CD4-positive, alpha-beta T cell treated with Interleukin-15 for 1 hour (primary cell): ENCODE measurements around the gene KRT83.
A peak's percentile ranks its signal among the peaks of the same experiment; 100 is the strongest.
"Not testable (repeated sequence)": the region's sequence is repeated elsewhere in the genome, so short reads cannot be mapped to it uniquely, and the experiment has no call there.

Experiments
- DNase-seq: peaks from one replicate; pipeline ENCODE4 v3.0.0-alpha.2; 2020

KRT83 gene

DNA sequence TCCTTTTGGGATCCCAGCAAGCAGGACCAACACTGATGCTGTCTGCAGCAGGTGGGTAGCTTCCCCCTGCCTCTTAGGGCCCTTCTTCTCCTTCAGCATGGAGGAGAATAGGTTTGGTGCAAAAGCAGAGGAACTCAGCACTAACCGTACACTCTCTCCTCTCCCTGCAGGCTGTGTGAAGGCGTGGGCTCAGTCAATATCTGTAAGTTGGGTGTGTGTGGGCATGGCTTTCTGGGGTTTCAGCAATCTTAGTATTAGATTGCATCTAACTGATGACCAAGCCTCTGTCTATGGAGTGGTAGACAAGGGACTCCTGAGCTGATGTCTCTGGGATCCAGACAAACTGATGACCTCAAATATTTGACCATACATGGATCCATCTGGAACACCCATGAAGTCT lies 31.8 kb upstream of the KRT83 start:
- DNase-seq: no peak

DNA sequence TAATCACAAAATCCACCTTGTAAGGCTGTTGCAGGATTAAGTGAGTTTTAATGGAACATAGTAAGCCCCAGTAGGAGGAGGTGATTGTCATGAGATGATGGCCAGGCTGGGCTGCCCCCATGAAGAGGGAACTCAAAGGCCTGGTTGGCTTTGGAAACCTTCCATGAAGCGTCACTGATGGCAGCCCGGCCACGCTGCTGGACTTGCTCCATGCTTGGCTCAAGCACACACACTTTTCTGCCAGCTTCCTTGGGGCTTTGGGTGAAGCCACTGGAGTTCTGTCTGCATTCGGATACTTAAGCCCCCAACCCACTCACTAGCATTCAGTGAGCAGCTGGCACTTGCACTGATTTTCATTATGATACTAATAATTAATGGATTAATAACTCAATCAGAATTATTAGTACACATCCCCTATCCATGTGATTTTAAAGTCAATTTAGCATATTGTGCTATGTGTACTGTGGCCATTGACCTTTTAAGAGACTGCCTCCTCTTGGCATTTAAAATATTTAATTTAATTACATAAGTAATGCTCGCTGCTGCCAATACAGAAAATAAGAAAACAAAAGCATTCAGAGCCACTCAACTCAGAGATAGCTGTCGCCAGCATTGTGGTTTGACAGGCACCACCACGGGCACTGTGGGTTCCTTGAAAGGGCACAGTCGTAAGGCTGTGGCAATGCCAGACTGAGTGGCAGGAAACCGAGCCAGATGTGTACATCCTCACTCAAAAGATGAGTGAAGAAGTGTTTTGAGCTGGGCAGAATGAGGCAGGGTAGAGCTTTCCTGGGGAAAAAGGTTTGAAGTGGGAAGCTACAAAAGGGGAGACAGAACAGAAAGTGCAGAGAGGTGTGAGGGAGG lies 30.2 kb upstream of the KRT83 start:
- peak; percentile 61 for DNase-seq

DNA sequence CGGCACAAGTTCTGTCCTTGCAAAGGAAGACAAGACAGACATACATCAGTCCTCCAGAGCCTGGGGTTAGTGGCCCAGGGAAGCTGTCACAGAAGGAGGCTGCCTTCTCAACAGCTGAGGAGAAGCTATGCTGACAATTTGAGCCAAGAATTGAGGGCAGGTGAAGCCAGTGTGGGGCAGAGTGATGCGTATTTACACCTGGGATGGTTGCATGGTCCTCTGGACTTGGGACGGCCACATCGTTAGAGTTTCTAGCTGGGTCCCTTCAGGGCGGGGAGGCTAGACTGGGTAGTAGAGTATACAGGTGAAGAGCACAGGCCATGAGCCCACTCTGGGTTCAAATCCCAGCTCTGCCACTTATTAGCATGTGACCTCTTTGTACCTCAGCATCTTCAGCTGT lies 29.6 kb upstream of the KRT83 start:
- no peak for DNase-seq

DNA sequence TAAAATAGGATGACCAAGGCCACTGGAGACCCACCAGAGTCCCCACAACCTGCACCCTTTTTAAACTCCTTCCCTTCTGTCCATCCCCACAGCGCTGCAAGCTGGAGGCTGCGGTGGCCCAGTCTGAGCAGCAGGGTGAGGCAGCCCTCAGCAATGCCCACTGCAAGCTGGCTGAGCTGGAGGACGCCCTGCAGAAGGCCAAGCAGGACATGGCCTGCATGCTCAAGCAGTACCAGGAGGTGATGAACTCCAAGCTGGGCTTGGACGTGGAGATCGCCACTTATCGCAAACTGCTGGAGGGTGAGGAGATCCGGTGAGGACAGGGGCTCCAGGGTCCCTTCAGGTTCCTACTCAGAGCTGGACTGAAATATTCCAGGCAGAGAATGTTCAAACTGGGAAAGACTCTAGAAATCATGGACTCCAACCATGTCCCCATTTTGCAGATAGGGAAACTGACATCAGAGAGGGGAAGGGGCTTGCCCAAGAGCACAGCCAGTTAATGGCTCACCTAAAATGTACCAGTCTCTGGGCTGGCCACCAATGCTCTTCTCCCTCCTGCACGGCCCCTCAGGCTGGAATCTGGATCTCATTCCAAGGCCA lies 28.9 kb upstream of the KRT83 start:
- no peak for DNase-seq

DNA sequence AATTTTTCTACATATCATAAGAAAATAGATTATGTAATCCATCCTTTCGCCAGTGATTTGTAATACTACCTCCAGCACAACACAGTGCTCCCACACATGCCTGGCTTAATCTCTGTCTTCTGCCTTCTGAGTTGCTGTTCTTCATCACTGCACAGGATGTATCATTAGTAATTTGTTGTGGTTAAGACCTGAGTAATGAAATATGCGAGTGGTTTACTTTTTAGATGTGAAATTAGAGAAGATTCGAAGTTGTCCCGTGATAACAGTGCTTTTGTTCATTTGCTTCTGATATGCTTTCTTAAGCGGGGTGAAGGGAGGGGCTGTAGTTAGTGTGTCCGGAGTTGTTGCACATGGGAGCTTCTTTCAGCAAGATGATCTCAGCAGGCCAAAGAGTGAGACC lies 28.0 kb upstream of the KRT83 start:
- DNase-seq: no peak

DNA sequence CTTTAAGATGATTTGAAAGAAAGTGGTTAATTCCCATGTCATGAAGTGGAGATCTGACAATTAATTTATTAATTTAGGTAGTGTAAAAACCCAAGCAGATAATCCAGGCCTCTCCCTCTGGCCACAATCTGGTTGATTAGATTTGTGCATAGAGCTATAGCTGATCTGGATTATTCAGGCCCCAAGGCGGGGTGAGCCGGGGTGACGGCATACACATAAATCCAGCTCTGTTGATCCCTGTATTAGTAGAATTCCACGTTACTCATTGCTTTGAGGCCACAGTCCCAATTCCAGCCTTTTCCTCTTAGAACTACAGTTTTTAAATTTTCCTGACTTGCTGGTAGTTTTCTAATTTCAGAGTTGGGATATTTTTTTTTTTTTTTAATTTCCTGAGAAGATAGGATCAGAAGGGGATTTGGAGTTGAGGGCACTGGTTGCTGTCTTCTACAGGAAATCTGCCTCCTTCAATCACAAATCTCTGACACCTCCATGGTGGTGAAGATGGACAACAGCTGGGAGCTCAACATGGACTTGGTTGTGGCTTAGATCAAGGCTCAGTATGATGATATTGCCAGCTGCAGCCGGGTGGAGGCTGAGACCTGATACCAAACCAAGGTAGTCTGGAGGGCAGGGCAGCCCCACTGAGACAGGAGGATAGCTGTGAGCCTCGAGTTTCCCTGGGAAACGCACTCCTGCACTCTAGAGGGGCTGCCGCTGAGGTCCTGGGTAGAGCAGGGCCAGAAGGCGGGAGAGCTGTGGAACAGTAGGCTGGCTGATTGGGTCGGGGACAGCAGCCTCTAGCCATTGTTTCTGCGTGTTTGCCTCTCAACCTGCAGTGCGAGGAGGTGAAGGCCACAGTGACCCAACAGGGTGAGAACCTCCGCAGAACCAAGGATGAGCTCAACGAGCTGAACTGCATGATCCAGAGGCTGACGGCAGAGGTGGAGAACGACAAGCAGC lies 26.6 kb upstream of the KRT83 start:
- no peak for DNase-seq

DNA sequence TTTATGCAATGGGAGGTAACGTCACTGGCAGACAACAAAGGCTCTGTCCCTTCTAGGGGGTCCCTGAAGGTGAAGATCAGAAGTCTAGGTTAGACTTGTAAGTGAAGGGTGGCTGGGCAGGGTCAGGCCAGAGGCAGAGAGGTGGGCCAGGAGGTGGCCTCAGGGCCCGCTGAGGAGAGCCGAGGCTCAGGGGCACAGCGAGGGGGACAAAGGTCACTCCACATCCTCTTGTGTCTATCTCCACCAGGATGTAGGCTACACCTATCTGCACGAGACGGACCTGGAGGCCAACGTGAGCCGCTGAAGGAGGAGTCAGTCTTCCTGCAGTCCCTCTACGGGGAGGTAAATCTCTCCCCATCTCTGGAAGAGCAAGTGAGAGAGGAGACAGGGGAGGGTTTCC lies 25.8 kb upstream of the KRT83 start:
- no peak for DNase-seq

DNA sequence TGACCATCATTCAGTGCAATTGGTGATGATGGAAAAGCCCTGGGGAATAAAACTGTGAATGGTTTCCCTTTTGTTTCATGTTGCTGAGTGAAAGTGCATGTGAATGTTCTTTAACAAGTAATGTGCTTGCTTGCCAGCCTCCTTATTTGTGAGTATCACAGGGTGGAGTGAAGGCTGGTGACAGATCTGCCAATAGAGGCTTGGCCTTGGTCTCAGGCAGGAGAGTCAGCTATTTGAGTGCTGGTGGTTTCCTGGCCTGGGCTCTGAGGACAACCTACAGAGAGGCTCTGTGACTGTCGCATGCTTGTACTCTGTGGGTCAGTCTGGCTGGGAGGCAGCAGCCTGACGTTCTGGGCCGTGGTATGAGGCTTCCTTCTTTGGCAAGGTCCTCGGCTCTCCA lies 25.4 kb upstream of the KRT83 start:
- no peak for DNase-seq

DNA sequence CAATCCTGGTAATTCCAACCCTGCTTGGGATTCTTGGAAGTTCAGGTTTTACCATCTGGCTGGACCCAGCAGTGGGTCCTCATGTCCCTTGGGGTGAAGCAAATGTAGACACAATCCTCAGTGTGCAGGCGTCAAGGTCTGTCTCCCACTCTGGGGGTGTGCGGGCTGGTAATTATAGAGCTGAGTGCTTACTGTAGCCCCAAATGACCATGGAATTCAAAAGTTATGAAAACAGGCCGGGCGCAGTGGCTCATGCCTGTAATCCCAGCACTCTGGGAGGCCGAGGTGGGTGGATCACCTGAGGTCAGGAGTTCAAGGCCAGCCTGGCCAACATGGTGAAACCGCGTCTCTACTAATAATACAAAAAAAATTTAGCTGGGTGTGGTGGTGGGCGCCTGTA lies 23.8 kb upstream of the KRT83 start:
- not testable (repeated sequence) for DNase-seq

DNA sequence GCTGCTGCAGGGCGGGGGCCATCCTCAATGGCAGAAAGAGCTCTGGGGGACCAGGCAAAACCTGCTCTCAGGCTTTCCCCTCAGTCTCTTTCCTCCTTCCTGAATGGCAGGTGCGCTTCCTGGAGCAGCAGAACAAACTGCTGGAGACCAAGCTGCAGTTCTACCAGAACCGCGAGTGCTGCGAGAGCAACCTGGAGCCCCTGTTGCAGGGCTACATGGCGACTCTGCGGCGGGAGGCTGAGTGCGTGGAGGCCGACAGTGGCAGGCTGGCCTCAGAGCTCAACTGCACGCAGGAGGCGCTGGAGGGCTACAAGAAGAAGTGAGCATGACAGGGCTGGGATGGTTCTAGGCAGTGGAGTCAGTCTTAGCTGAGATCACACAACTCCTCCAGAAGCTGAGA lies 22.9 kb upstream of the KRT83 start:
- no peak for DNase-seq

DNA sequence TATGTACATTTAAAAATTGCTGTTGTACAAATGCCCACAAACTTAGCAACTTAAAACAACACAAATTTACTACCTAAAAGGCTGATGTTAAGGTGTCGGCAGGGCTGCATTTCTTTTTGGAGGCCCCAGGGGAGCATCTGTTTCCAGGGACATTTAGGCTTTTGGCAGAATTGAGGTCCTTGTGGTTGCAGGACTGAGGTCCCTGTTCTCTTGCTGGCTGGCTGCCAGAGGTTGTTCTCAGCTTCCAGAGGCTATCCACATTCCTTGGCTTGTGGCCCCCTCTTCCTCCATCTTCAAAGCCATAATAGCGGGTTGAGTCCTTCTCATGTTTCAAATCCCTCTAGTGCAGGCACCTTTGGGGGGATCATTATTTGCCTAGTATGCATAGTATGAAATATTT lies 22.4 kb upstream of the KRT83 start:
- no peak for DNase-seq

DNA sequence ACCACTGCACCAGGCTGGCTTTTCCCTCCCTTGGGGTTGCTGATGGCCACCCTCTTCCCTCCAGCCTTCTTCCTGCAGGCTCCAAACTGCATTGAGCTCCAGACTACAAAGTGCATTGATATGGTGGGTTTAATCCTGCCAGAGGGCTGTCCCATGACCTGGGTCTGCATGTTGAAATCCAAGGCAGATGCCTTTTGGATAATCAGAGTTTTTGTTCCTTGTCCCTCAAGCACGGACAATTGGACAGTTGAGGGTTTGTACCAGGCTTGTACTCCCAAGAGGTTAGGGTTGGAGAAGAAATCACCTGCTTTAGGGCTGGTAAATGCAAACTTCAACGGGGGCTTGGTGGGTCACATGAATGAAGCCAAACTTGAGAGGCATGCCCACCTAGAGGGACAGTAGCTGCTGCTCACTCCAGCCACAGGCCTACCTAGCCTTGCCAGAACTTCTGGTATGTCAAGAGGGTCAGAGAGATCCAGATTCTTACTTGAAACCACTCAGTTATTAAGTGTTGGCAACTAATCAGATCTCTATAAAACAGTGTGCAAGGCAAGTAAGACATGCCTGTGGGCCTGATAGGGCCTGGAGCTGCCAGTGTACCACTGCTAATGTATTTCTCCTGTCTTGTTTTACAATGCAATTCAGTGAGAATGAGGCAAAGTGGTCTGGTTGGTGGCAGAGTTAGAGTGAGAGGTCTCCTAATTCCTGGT lies 21.7 kb upstream of the KRT83 start:
- no peak for DNase-seq

DNA sequence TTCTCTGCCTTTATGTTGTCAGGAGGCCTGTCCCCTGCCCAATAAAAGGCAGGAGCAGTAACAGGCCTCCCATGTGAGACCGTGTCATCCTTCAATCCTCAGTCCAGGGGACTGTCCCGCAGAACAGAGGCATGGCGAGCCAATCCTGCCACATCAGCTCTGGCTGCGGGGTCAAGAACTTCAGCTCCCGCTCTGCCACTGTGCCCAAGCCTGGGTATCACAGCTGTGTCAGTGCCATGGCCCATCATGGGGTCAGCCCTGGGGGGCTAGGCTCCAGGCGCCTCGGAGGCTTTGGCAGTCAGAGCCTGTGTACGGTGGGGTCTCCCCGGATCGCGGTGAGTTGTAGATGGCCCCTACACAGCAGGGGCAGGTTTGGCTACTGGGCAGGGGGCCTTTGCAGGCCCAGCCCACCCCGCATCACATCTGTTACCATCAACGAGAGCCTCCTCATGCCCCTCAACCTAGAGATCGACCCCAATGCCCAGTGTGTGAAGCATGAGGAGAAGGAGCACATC lies 19.9 kb upstream of the KRT83 start:
- no peak for DNase-seq

DNA sequence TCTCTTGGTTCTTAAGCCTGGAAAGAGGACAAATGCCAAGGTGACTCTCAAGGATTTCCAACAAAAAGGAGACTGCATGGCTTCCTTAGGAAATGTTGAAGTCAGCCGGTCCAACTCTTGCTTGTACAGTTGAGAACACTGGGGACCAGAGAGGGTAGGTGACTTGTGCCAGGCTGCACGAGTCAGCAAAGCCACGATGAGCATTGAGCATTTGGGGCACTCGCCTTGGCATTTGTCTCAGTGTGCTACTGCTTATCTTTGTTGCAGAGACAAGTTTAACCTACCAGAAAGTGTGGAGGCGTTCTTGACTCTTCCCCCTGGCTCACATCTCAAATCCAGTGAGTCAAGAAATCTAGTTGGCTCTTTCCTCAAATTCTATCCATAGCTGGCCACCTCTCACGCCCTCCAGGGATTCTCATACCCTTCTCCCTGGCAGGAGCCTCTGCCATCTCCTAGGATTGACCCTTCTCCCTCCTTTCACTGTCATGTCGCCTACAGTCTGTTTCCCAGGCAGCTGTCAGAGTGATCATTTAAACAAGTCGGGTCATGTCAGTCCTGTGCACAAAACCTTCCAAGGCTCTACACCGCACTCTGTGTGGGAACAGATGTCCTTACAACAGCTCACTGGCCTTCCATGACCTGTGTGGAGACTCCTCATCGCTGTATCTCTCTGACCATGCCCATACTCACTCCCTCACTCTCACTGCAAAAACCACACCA lies 17.2 kb upstream of the KRT83 start:
- DNase-seq: no peak

DNA sequence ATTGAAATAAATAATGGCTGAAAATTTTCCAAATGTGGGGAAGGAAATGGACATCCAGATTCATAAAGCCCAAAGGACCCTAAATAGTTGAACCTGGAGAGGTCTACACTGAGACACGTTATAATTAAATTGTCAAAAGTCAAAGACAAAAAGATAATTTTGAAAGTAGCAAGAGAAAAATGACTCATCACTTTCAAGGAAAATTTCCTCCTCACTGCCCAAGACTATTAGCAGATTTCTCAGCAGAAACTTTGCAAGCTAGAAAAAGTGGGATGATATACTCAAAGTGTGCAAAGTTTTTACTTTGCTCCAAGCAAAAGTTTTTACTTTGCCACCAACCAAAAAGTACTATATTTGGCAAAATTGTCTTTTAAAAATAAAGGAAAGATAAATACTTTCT lies 15.9 kb upstream of the KRT83 start:
- DNase-seq: no peak

DNA sequence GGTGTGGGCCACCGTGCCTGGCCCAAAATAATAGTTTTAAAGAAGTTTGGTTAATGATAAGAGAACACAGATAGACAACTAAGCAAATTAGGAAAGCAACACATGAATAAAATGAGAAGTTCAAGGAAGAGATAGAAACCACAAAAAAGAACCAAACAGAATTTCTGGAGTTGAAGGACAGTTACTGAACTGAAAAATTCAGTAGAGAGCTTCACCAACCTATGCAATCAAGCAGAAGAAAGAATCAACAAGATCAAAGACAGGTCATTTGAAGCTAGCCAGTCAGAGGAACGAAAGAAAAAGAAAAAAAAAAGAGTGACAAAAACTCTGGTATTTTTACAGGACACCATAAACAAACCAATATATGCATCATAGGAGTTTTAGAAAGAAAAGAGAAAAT lies 15.4 kb upstream of the KRT83 start:
- no peak for DNase-seq

DNA sequence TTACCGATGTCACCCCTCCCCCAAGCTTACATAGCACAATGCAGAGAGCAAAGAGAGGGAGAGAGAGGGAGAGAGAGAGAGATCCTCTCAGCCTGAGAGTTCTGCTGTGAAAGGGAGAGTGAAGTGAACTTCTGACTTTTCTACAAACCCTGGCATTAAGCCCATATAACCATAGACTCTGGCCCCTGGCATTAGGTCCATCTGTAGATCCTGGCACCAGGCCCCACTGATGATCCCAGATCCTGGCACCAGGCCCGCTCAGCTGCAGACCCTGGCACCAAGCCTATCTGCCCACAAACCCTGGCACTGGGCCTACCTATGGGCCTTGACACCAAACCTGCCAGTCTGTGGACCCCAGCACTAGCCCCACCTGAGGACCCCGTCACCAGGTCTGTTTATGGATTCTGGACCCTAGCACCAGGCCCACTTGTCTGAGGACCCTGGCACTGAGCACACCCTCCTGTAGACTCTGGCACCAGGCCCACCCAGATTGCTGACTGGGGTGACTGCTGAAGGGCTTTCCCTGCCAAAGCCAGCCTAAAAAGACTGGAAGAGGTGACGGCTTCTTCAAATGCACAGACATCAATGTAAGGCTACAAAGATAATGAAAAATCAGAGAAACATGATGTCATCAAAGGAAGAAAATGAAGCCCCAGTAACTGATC lies 14.5 kb upstream of the KRT83 start:
- DNase-seq: no peak

DNA sequence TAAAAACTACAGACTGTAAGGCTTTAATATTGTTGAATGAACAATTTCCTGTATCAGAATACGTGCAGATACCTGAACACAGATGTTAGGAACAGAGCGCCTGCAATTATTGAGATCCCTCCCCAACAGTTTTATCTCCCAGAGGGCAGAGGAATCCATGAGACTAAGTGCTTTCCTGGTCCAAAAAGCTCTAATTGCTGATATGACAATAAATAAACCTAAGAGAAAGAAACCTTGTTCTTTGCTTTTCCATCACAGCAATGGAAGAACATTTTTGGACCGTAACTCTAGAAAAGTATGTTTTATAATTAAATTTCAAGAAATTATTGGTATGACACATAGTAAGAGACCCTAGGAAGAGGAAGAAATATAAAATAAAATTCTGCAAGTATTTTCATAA lies 13.0 kb upstream of the KRT83 start:
- DNase-seq: no peak

DNA sequence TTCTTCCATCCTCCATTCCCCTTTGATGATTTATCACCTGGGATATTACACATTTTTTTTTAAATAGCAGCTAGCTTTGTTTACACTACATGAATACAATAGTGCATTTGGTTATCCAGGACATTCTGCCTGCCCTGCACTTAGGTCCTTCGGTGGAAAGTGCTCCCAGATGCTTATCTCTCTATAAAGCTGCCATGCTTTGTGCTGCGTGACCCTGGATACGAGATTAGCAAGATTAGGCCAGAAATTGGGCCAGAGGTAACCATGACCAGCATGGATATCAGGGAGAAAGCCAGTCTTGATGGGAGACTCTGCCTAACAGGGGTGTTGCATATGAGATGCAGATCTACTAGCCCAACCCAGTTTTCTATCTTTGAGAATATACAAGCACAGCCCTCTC lies 12.1 kb upstream of the KRT83 start:
- no peak for DNase-seq

DNA sequence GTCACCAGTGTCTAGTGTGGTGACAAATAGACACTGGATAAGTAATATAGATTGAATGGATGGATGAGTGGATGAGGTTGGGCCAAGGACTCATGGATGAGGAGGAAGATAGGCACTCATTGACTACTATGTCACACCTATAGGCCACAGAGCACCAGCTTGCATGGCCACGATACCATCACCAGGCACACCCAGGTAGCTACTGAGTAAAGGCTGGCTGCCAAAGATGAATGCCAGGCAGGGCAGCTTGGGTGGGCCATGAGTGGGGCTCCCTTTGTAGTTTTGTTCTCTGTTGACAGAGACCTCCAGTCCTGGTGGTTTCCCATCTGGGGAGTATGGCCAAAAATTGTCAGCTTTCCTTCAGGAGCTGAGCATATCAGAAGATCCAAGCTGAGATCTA lies 11.2 kb upstream of the KRT83 start:
- no peak for DNase-seq

DNA sequence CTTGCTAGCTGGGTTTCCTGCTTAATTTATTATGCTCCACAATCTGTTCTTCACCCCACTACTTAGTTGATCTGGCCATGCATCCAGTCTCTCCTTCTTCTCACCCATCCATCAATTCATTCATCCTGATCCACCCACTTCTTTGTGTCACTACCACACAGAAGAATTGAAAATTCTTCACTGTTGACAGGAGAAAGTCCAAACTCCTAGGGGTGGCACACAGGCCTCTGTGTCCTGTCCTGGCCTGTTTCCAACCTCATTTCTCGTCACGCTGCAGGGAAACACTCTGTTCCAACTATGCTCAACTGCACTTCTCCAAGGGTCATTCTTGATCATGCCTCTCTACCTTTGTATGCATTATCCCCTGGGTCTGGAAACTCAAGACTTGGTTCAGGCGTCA lies 10.6 kb upstream of the KRT83 start:
- DNase-seq: no peak

DNA sequence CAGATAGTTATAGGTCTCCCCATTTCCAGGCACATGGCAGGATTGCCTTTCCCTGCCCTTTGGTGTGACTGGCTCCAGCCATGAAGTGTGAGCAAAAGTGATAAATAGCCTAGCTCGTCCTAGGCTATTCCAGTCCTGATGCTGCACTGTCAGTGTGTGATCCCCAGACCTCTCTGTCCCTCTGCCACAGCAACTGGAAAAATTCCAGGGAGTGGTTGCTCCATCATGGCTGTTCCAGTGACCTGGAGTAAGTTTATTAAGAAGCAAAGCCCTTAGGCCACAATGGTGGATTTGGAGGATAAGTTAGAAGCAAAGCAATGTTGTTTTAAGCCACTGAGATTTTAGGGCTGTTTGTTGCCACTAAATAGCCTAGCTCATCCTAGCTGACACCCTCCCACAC lies 9.8 kb upstream of the KRT83 start:
- DNase-seq: no peak
